Transverse colon (tissue), 4 donors: ENCODE measurements around the gene FAM20A. TPM values are rescaled to one million over a fixed set of nuclear protein-coding genes. Genes with fewer than 3 reads are reported as not detected.

Source experiments
- DNase-seq: peaks from one replicate; pipeline ENCODE4 v3.0.0-alpha.2; 2019
- H3K27ac ChIP-seq, 4 donors: fragments of 200-600 bp; sonication (generic); 2 replicates each; pipeline ENCODE4 v1.5.1; 2016 to 2018; ENCODE audit warnings: inconsistent platforms in 4 of 4
- H3K27me3 ChIP-seq: fragments of 200-600 bp; sonication (generic); 2 replicates; pipeline ENCODE4 v1.5.1; 2017; ENCODE audit warnings: inconsistent platforms
- H3K36me3 ChIP-seq, 4 donors: fragments of 200-600 bp; sonication (generic); 2 replicates each; pipeline ENCODE4 v1.5.1; 2017 to 2019; ENCODE audit warnings: inconsistent platforms in 4 of 4
- H3K4me1 ChIP-seq, 4 donors: fragments of 200-600 bp; sonication (generic); 2 replicates each; pipeline ENCODE4 v1.5.1; 2017 to 2020; ENCODE audit warnings: inconsistent platforms in 4 of 4
- H3K4me3 ChIP-seq, 4 donors: fragments of 200-600 bp; sonication (generic); 1 replicate in 1 of 4; 2 replicates in 3 of 4; pipeline versions ENCODE4 v1.5.1 to v1.6.1; 2017 to 2019; ENCODE audit warnings: inconsistent platforms in 4 of 4
- H3K9me3 ChIP-seq, 2 donors: fragments of 200-600 bp; sonication (generic); 2 replicates each; pipeline ENCODE4 v1.5.1; 2017 to 2019; ENCODE audit warnings: inconsistent platforms in 2 of 2
- EP300 ChIP-seq: sonication (generic); formaldehyde crosslinking; IDR thresholded peaks from one replicate; pipeline ENCODE4 v1.6.1; 2017; ENCODE audit warnings: antibody characterized with exemption, low read depth
- POLR2A ChIP-seq: fragments of 450-650 bp; IDR thresholded peaks from one replicate; pipeline ENCODE4 v1.6.1; 2016; ENCODE audit warnings: antibody characterized with exemption, mild to moderate bottlenecking, moderate library complexity
- POLR2AphosphoS5 ChIP-seq, 3 donors: sonication (generic); formaldehyde crosslinking; IDR thresholded peaks; one replicate each; pipeline ENCODE4 v1.6.1; 2016; ENCODE audit warnings: antibody characterized with exemption in 3 of 3
- WGBS, 2 donors: methylation state at CpG; one replicate each; pipeline ENCODE4 v1.1.5; 2018; ENCODE audit warnings: low coverage in 1 of 2; 5-methylcytosine and 5-hydroxymethylcytosine counted together
- in situ Hi-C, 4 donors: fragments of 200-750 bp; cut with MboI; loops; one replicate each; pipeline versions ENCODE4 v1.15.0 to v1.15.1; 2017; ENCODE audit warnings: low sequenced_read_pairs in 3 of 4, low pct_ligation_motif_present in 1 of 4, low pct_unique_long_range_greater_than_20kb in 1 of 4
- intact Hi-C: fragments of 100-400 bp; cut with DNase I; formaldehyde crosslinking; loops from one replicate; pipeline ENCODE4 v1.15.1; 2023; ENCODE audit warnings: low total_unique reads
- total RNA-seq, 4 donors: library from RNA; depleted of rRNA; stranded (reverse); fragments of >200 nt; gene quantifications; one replicate each; pipeline ENCODE4 v1.1.0, GENCODE V29; 2016
- TF ChIP-seq, protein P1 (sequence below), 5 experiments: fragments of 200-600 bp in 3 of 5; fragments of 450-650 bp in 2 of 5; sonication (generic) in 3 of 5; IDR thresholded peaks; 1 replicate in 2 of 5; 2 replicates in 3 of 5; pipeline ENCODE4 v1.5.1; 2016 to 2017; ENCODE audit warnings: antibody characterized with exemption in 5 of 5, inconsistent platforms in 3 of 5, mild to moderate bottlenecking in 2 of 5, moderate library complexity in 1 of 5

The FAM20A gene
- total RNA-seq, 4 donors from 2014 or later = 1.5 to 4.1 (median 3.5) TPM

DNA sequence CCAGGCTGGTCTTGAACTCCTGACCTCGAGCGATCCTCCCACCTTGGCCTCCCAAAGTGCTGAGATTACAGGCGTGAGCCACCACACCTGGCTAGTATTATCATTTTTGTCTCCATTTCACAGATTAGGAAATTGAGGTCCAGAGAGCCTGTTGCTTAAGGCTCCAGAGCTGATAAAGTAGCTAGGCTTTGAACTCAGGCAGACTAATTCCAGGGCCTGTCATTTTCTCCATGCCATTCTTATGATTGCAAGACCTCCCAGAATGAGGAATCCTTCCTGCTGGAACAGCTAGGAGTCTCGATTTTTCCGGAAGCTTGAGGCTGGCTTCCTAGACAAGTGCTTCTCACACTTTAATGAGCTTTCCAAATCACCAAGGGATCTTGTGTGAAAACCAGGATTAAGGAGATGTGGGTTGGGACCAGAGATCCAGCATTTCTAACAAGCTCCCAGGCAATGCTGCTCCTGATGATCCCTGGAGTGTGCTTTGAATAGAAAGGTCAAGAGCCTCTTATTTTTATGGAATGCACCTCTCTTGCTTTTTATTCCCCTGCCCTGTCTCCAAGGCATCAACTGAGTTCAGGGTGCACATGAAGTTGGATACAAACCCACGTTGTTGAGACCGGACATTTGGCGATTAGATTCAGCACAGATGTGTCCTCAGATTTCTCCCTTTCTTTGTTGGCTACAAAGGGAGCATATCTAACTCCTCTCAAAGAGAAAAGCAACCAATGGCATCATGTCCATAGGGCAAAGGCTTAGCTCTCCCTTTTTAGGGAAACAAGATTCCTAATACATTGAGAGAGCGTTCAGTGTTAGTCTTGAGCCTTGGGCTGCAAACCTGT lies 40.3 kb upstream of the FAM20A start:
- in situ Hi-C loops (no loop called here), intact Hi-C loops (no loop called here)
- no peaks in the 10 kb centered on the region for H3K9me3 ChIP-seq
- no peaks in the 10 kb centered on the region for H3K27me3 ChIP-seq
- DNase-seq = no peak
- TF ChIP-seq POLR2A (no peak), POLR2AphosphoS5 (IDR thresholded peaks at IDR 0.05) (no peak), EP300 (no peak)
- TF ChIP-seq, protein P1, sequence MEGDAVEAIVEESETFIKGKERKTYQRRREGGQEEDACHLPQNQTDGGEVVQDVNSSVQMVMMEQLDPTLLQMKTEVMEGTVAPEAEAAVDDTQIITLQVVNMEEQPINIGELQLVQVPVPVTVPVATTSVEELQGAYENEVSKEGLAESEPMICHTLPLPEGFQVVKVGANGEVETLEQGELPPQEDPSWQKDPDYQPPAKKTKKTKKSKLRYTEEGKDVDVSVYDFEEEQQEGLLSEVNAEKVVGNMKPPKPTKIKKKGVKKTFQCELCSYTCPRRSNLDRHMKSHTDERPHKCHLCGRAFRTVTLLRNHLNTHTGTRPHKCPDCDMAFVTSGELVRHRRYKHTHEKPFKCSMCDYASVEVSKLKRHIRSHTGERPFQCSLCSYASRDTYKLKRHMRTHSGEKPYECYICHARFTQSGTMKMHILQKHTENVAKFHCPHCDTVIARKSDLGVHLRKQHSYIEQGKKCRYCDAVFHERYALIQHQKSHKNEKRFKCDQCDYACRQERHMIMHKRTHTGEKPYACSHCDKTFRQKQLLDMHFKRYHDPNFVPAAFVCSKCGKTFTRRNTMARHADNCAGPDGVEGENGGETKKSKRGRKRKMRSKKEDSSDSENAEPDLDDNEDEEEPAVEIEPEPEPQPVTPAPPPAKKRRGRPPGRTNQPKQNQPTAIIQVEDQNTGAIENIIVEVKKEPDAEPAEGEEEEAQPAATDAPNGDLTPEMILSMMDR (IDR thresholded peaks at IDR 0.05) = no peak
- H3K4me3 ChIP-seq = no peak overlapping the region
- no peak overlapping the region for H3K27ac ChIP-seq
- no peaks in the 10 kb centered on the region for H3K4me1 ChIP-seq
- WGBS, 2 donors = 84% methylated on average over 9 of the region's 9 CpGs; no CpG with 5 or more reads in 1 of the 2 donors
- no peaks in the 10 kb centered on the region for H3K36me3 ChIP-seq

DNA sequence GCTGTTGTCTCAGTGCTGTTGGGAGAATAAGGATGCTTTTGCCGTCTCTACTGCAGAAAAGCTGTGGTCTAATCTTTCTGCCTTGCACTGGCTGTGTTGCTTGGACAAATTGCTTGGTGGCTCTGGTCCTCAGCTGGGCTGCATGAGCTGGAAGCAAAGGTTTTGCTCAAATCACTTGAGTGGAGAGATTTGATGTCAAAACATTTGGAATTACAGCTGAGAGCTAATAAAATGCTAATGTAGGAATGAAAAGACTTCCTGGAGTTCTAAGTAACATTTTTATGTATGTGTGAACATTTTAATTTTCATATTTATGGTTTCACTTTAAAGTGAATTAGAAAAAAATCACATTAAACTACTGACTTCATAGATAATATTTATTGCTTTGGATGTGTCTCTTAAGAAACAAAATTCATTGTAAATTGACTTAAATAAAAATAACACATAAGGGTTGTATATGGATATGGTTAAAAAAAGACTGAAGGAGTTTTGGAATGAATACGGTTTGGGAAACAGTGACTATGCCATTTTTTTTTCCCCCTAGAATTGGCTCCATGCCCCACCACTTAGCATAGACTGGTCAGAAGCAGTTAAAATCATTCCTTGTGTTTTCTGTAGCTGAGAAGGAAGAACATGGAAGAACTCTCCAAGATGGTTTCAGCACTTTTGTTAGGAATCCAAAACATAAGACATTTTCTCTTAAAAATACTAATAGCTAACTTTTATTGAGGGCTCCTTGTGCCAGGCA lies 39.2 kb upstream of the FAM20A start:
- WGBS, 2 donors = 31 to 50% methylated on average over 2 of the region's 2 CpGs

GRCh38 chr17:68634345-68634876 lies 33.2 kb upstream of the FAM20A start:
- Histone ChIP-seq H3K36me3 (no peaks in the 10 kb centered on the region), H3K27ac (no peak overlapping the region), H3K27me3 (no peaks in the 10 kb centered on the region), H3K4me3 (no peak overlapping the region), H3K9me3 (no peaks in the 10 kb centered on the region), H3K4me1 (no peaks in the 10 kb centered on the region)
- TF ChIP-seq POLR2AphosphoS5 (IDR thresholded peaks at IDR 0.05) (no peak), EP300 (no peak), POLR2A (no peak)
- TF ChIP-seq, protein P1 (IDR thresholded peaks at IDR 0.05) = no peak
- WGBS, 2 donors = 59 to 100% methylated on average over 1 to 10 of the region's 10 CpGs
- intact Hi-C loops = no loop called here
- in situ Hi-C loops = no loop called here
- no peak for DNase-seq

More for the DNA sequence above, 39.2 kb upstream of the FAM20A start:
- Histone ChIP-seq H3K27ac (no peak overlapping the region), H3K4me3 (no peak overlapping the region), H3K4me1 (no peaks in the 10 kb centered on the region), H3K9me3 (no peaks in the 10 kb centered on the region), H3K27me3 (no peaks in the 10 kb centered on the region), H3K36me3 (no peaks in the 10 kb centered on the region)
- no peak for DNase-seq
- intact Hi-C loops (no loop called here), in situ Hi-C loops (no loop called here)
- TF ChIP-seq, protein P1 (IDR thresholded peaks at IDR 0.05) = no peak
- no peak for TF ChIP-seq POLR2A
- no peak for TF ChIP-seq POLR2AphosphoS5 (IDR thresholded peaks at IDR 0.05)
- no peak for TF ChIP-seq EP300

DNA sequence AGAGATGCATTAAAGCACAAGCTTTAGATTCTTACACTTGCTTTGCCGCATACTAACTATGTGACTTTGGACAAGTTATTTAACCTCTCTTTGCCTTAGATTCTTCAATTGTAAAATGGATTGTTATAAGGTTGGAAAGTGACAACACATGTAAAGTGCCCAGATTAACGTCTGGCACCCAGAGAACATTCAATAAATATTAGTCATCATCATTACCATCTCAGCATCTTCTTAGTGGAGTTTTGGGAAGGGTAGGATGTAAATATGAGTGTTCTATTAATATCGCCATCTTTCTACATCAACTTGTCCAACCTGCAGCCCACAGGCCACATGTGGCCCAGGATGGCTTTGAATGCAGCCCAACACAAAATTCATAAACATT lies 27.4 kb upstream of the FAM20A start:
- Histone ChIP-seq H3K27me3 (no peaks in the 10 kb centered on the region), H3K27ac (no peak overlapping the region), H3K4me3 (no peak overlapping the region), H3K36me3 (no peaks in the 10 kb centered on the region), H3K4me1 (peaks cover 0 to 7% (median 0%) of the 10 kb centered on the region in 4 donors), H3K9me3 (no peaks in the 10 kb centered on the region)
- in situ Hi-C loops (no loop called here), intact Hi-C loops (no loop called here)
- WGBS, 2 donors = 74 to 80% methylated on average over 3 of the region's 3 CpGs
- TF ChIP-seq EP300 (no peak), POLR2A (no peak), POLR2AphosphoS5 (IDR thresholded peaks at IDR 0.05) (no peak)
- TF ChIP-seq, protein P1 (IDR thresholded peaks at IDR 0.05) = no peak
- no peak for DNase-seq
